Measurements from ENCODE around the gene FARS2.
"Not testable (repeated sequence)": the region's sequence is repeated elsewhere in the genome, so short reads cannot be mapped to it uniquely, and the experiment has no call there.

Gene FARS2

GRCh38 chr6:5653801-5654200 lies 392.5 kb downstream of the FARS2 start:
- no peak for DNase-seq

- DNase-seq: no peak
Measured at GRCh38 chr6:5656226-5656625, 394.9 kb downstream of the FARS2 start.

- not testable (repeated sequence) for DNase-seq
Measured at GRCh38 chr6:5656695-5657094, 395.4 kb downstream of the FARS2 start.

- DNase-seq: no peak
Measured at GRCh38 chr6:5657684-5658430, 396.5 kb downstream of the FARS2 start.

- DNase-seq: no peak
Measured at GRCh38 chr6:5659467-5659866, 398.2 kb downstream of the FARS2 start.

- no peak for DNase-seq
Measured at GRCh38 chr6:5660772-5661171, 399.5 kb downstream of the FARS2 start.

- no peak for DNase-seq
Measured at GRCh38 chr6:5662797-5663196, 401.5 kb downstream of the FARS2 start.

- no peak for DNase-seq
Measured at GRCh38 chr6:5663259-5663658, 401.9 kb downstream of the FARS2 start.

GRCh38 chr6:5663739-5664138 lies 402.4 kb downstream of the FARS2 start:
- no peak for DNase-seq

- DNase-seq: no peak
Measured at GRCh38 chr6:5664149-5664548, 402.8 kb downstream of the FARS2 start.

GRCh38 chr6:5665173-5665572 lies 403.9 kb downstream of the FARS2 start:
- DNase-seq: peak; percentile 6

- DNase-seq: no peak
Measured at GRCh38 chr6:5665667-5666066, 404.4 kb downstream of the FARS2 start.

GRCh38 chr6:5666695-5667094 lies 405.4 kb downstream of the FARS2 start:
- no peak for DNase-seq

GRCh38 chr6:5667737-5668136 lies 406.4 kb downstream of the FARS2 start:
- no peak for DNase-seq

GRCh38 chr6:5670381-5670780 lies 409.1 kb downstream of the FARS2 start:
- DNase-seq: no peak

GRCh38 chr6:5670811-5671561 lies 409.7 kb downstream of the FARS2 start:
- no peak for DNase-seq

GRCh38 chr6:5671601-5672559 lies 410.6 kb downstream of the FARS2 start:
- no peak for DNase-seq

- DNase-seq: no peak
Measured at GRCh38 chr6:5672581-5673011, 411.3 kb downstream of the FARS2 start.

- no peak for DNase-seq
Measured at GRCh38 chr6:5673019-5673790, 411.9 kb downstream of the FARS2 start.

GRCh38 chr6:5674141-5674540 lies 412.8 kb downstream of the FARS2 start:
- no peak for DNase-seq

- no peak for DNase-seq
Measured at GRCh38 chr6:5674721-5675120, 413.4 kb downstream of the FARS2 start.

- no peak for DNase-seq
Measured at GRCh38 chr6:5676701-5677100, 415.4 kb downstream of the FARS2 start.

Data from activated effector memory CD4-positive, alpha-beta T cell treated with Interleukin-2 at 50 U/mL for 16 hours (primary cell).